GM19023 (cell line): Measurements from ENCODE around the gene PRSS21.

Experiments
- ATAC-seq: cut with Tn5 transposase; IDR thresholded peaks from one replicate; pipeline ENCODE4 v1.9.1; 2021; ENCODE audit warnings: mild to moderate bottlenecking, moderate library complexity; ENCODE audit not compliant: unreplicated experiment

Gene PRSS21

DNA sequence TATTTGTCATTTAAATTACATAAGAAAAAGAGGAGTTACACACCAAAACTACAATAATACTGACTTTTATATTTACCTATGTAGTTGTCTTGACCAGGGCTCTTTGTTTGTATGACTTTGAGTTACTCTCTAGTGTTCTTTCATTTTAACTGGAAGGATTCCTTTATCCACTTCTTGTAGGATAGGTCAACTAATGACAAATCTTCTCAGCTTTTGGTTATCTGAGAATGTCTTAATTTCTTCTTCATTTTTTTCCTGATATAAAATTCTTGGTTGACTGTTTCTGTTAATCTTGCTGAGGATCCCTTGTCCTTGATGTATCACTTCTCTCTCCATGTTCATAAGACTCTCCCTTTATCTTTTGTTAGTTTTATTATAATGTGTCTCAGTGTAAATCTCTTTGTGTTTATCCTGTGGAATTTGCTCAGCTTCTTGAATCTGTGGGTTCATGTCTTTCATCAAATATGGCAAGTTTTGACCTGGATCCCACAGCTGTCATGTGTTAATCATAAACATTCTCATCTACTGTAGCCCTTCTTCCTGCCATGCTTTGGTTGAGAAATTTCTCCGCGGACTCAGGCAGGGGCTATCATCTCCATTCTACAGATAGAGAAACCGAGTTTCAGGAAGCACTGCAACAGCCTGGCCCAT lies 13.4 kb upstream of the PRSS21 start:
- ATAC-seq, result no peak

DNA sequence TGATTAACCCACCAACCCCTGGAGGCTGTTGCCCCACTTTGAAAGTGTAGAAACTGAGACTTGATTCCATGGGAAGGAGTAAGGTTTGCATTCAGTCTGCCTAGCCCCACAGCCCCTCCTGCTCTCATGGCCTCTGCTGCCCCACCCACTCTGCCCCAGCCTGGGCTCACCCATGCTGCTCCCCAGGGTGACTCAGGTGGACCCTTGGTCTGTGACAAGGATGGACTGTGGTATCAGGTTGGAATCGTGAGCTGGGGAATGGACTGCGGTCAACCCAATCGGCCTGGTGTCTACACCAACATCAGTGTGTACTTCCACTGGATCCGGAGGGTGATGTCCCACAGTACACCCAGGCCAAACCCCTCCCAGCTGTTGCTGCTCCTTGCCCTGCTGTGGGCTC lies 12.3 kb upstream of the PRSS21 start:
- no peak for ATAC-seq

DNA sequence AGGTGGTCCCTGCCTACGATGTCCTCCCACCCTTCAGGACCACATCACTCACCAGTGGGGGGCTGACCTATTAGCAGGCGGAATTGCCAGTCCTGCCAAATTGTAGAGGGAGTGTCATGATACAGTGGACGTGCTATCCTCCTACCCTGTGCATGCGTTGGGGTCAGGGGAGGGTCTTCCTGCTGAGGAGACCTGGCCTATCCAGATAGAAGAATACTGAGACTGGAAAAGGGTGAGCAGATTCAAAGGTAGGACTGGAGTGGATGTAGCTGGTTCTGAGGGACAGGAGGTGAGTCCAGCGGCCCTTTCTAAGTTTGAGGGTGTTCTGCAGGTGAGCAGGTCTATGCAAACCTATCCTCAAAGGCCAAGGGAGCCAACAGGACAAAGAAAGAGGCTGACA lies 10.8 kb upstream of the PRSS21 start:
- no peak for ATAC-seq

- ATAC-seq, result no peak
Observed at GRCh38 chr16:2808181-2808580, 8.9 kb upstream of the PRSS21 start.

- ATAC-seq, result no peak
Observed at GRCh38 chr16:2809149-2809760, 7.8 kb upstream of the PRSS21 start.

- no peak for ATAC-seq
Observed at GRCh38 chr16:2810651-2811050, 6.4 kb upstream of the PRSS21 start.

- ATAC-seq, result no peak
Observed at GRCh38 chr16:2811703-2812471, 5.2 kb upstream of the PRSS21 start.

DNA sequence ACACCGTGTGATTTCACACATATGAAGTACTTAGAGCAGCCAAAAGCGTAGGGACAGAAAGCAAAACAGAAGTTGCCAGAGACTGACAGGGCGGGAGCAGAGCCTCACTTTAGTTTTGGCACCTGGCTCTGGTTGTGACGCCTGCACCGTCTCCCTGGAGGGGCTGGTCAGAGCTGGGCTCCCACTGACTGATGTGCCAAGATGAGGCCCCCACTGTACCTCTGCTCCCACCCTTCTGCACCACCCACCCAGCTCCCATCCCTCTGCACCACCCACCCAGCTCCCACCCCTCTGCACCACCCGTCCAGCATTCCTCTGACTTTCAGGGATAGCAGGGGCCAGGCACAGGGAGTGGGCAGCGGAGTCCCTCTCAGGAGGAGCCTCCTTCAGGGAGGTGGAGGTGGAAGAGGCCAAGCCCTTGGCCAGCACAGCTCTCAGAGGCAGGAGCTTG lies 3.2 kb upstream of the PRSS21 start:
- ATAC-seq, result no peak

DNA sequence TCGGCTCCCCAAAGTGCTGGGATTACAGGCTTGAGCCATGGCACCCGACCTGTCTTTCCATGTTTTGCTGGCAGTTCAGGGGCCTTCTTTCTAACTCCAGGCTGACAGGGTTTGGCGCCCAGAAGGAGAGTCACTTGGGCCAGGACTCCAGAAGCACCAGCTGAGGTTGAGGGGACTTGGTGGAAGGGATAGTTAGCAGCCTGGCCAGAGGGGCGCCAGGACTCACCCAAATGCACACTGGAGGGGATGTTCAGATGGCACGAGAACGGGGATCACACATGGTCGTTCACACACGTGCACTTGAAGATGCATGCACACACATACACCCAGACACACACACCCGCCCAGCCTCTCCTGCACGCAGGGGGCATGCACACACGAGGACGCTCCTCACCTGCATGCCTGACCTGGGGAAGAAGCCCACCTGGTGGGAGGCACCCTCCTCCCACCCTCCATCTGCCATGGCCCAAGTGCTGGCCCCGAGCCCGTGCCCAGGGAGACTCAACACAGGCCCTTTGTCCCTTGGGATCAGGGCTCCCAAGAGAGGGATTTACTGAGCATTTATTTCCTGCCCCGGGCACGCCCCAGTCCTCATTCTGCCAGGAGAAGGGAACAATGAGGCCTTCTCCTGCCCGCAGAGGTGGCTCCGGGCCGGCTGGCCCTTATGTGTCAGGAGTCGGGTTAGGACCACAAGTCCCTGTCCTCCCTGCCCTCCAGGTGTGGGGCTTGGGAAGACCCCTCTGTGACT lies 2.3 kb upstream of the PRSS21 start:
- no peak for ATAC-seq

DNA sequence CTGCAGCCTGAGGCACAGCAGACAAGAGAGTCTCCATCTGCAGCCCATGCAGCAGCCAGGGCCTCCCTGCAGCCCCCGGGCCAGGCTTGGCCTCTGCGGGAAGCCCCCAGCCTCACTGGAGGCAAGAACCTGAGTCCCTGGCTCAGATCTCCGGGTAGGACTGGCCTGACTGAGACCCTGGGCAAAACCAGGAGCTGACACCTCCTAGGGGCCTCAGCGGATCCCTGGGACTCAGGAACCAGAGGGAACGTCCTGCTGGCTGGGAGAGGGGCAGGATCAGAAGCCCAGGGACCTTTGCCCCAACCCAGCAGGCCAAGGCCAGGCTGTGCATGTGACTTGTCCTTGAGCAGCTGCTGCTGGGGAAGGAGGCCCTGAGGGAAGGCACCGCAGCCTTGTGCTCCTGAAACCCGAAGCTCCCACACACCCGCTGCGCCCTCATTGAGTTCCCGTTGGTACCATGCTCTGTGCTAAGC lies 1.7 kb upstream of the PRSS21 start:
- no peak for ATAC-seq

DNA sequence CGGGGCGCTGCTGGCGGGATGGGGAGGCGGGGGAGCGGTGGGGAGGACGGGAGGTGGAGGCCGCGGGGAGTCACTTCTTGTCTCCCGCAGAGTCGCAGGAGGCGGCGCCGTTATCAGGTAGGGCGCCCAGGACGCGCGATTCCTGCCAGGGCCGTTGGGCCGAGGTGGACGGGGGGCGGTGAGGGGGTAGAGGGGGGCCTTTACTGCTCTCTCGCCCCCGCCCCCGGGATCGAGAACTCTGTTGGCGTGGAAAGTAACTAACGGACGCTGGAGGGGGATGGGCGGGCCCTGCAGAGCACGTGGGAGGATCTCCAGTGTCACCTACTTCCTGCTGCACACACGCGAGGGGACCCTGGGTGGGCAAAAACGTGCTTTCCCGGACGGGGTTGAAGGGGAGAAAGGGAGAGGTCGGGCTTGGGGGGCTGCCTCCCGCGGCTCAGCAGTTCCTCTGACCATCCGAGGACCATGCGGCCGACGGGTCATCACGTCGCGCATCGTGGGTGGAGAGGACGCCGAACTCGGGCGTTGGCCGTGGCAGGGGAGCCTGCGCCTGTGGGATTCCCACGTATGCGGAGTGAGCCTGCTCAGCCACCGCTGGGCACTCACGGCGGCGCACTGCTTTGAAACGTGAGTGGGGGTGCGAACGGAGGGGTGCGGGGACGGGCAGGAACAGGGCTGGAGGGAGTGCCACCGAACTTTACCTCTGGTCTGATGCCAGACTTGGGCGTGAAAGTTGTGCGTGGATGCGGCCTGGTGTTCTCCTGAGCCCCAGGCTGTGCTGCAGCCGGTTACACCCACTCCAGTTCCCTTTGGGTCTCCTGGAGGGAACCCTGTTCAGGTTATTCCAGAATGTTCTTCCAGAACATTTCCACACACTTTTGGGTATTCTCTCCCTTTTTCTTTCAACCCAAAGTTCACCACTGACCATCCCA lies 569 bp downstream of the PRSS21 start:
- no peak for ATAC-seq

GRCh38 chr16:2818272-2818876 lies 1.3 kb downstream of the PRSS21 start:
- no peak for ATAC-seq

- no peak for ATAC-seq
Observed at GRCh38 chr16:2819179-2819938, 2.3 kb downstream of the PRSS21 start.

DNA sequence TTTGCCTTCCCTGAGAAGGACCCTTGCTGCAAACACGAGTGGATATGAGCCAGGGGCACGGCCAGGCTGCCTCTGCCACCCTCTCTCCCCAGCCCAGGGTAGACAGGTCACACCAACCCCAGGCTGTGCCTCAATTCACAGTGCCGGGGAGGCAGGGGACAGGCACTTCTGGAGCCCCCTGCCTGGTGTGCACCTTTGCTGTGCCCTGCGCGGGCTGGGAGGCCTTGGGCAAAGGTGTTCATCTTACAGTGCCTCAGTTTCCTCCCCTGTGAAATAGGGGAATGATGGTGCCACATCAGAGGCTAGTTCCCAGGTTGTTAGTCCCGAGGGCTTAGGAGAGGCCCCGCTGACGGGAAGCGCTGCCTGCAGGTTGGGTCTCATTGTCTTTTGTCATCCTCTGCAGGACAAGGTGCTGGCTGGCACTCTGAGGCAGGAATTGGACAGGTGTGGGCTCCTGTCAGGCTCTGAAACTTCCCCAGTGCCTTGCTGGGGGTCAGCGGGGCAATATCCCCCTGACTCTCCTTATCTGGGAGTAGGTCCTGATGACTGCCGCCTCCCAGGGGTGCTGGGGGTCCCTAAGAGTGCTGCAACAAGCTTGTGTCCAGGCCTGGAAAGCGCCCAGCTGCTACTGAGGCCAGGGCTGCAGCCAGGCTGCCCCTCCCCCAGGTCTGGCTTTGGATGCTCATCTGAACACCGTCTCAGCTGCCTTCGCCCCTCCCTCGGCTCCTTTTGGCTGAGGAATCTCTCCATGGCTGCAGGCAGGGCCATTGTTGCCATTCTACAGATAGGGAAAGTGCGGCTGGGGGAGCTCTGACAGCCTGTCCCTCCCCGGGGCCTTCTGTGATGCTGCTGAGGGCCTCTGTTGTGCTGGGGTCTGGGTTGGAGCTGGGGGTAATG lies 3.1 kb downstream of the PRSS21 start:
- ATAC-seq, result no peak

DNA sequence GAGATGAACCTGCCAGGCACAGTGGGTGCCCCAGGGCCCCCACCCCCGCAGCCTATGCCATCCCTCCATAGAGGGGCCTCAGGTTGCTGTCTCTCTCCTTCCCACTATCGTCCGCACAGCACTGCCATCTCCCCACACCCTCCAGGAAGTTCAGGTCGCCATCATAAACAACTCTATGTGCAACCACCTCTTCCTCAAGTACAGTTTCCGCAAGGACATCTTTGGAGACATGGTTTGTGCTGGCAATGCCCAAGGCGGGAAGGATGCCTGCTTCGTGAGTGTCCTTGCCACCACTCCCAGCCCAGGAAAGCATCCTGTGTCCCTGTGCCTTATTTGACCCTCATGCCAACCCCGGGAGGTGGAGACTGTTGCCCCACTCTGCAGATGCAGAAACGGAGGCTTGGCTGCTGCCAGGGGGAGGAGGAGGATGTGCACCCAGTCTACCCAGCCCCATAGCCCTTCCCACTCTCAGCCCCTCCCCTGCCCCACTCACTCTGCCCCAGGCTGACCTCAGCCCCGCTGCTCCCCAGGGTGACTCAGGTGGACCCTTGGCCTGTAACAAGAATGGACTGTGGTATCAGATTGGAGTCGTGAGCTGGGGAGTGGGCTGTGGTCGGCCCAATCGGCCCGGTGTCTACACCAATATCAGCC lies 3.9 kb downstream of the PRSS21 start:
- ATAC-seq, result no peak

DNA sequence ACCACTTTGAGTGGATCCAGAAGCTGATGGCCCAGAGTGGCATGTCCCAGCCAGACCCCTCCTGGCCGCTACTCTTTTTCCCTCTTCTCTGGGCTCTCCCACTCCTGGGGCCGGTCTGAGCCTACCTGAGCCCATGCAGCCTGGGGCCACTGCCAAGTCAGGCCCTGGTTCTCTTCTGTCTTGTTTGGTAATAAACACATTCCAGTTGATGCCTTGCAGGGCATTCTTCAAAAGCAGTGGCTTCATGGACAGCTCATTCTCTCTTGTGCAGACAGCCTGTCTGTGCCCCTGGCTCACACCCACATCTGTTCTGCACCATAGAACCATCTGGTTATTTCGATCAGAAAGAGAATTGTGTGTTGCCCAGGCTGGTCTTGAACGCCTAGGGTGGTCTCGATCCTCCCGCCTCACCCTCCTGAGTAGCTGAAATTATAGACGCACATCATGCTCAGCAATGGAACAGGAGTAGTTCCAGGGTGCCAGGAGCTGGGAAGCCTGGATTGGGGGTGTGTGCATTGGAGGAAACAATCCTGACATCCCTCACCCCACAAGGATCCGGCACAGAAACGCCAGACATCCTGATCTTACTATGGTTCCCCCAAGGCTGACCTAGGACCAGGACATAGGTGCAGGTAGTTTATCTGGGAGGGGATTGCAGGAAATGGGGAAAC lies 4.6 kb downstream of the PRSS21 start:
- ATAC-seq, result no peak

- no peak for ATAC-seq
Observed at GRCh38 chr16:2822158-2822495, 5.1 kb downstream of the PRSS21 start.
